ENCODE data around the gene FUT4.
"Not testable (repeated sequence)": the region's sequence is repeated elsewhere in the genome, so short reads cannot be mapped to it uniquely, and the experiment has no call there.

The FUT4 gene

DNA sequence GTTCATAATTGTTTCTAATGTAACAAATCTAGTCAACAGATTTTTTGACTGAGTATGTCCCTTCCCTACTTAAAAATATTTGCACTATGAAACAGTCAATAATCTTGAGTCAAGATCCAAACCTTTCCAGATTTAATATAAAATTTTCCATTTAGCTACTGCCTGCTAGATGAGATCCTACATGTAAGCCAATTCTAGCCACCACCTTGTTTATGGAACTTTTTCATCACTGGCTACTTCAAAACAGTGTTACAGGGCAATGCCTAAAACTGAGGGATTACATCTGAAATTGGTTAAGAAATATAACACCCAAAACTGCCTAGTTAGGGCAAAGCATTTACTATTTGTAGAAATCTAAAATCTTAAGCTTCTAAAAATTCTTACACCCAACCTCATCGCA lies 10.5 kb upstream of the FUT4 start:
- DNase-seq (ENCODE audit: low spot score) = no peak

GRCh38 chr11:94533696-94534630 lies 9.8 kb upstream of the FUT4 start:
- no peak for DNase-seq (ENCODE audit: low spot score)

GRCh38 chr11:94536386-94536785 lies 7.3 kb upstream of the FUT4 start:
- DNase-seq (ENCODE audit: low spot score) = no peak

GRCh38 chr11:94537031-94537600 lies 6.6 kb upstream of the FUT4 start:
- peak; percentile 51 for DNase-seq (ENCODE audit: low spot score)

- DNase-seq (ENCODE audit: low spot score) = no peak
These were observed 4.3 kb upstream of the FUT4 start for GRCh38 chr11:94539420-94539819.

DNA sequence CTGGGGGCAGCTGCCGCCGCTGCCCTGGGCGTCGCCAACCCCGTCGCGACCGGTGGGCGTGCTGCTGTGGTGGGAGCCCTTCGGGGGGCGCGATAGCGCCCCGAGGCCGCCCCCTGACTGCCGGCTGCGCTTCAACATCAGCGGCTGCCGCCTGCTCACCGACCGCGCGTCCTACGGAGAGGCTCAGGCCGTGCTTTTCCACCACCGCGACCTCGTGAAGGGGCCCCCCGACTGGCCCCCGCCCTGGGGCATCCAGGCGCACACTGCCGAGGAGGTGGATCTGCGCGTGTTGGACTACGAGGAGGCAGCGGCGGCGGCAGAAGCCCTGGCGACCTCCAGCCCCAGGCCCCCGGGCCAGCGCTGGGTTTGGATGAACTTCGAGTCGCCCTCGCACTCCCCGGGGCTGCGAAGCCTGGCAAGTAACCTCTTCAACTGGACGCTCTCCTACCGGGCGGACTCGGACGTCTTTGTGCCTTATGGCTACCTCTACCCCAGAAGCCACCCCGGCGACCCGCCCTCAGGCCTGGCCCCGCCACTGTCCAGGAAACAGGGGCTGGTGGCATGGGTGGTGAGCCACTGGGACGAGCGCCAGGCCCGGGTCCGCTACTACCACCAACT lies 1.0 kb downstream of the FUT4 start:
- DNase-seq (ENCODE audit: low spot score) = peak; percentile 30

DNA sequence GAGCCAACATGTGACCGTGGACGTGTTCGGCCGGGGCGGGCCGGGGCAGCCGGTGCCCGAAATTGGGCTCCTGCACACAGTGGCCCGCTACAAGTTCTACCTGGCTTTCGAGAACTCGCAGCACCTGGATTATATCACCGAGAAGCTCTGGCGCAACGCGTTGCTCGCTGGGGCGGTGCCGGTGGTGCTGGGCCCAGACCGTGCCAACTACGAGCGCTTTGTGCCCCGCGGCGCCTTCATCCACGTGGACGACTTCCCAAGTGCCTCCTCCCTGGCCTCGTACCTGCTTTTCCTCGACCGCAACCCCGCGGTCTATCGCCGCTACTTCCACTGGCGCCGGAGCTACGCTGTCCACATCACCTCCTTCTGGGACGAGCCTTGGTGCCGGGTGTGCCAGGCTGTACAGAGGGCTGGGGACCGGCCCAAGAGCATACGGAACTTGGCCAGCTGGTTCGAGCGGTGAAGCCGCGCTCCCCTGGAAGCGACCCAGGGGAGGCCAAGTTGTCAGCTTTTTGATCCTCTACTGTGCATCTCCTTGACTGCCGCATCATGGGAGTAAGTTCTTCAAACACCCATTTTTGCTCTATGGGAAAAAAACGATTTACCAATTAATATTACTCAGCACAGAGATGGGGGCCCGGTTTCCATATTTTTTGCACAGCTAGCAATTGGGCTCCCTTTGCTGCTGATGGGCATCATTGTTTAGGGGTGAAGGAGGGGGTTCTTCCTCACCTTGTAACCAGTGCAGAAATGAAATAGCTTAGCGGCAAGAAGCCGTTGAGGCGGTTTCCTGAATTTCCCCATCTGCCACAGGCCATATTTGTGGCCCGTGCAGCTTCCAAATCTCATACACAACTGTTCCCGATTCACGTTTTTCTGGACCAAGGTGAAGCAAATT lies 1.8 kb downstream of the FUT4 start:
- peak; percentile 43 for DNase-seq (ENCODE audit: low spot score)

DNA sequence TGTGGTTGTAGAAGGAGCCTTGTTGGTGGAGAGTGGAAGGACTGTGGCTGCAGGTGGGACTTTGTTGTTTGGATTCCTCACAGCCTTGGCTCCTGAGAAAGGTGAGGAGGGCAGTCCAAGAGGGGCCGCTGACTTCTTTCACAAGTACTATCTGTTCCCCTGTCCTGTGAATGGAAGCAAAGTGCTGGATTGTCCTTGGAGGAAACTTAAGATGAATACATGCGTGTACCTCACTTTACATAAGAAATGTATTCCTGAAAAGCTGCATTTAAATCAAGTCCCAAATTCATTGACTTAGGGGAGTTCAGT lies 2.4 kb downstream of the FUT4 start:
- no peak for DNase-seq (ENCODE audit: low spot score)

GRCh38 chr11:94546886-94547285 lies 3.2 kb downstream of the FUT4 start:
- no peak for DNase-seq (ENCODE audit: low spot score)

GRCh38 chr11:94549146-94549545 lies 5.4 kb downstream of the FUT4 start:
- DNase-seq (ENCODE audit: low spot score) = no peak

- DNase-seq (ENCODE audit: low spot score) = no peak
These were observed 6.8 kb downstream of the FUT4 start for GRCh38 chr11:94550513-94550912.

DNA sequence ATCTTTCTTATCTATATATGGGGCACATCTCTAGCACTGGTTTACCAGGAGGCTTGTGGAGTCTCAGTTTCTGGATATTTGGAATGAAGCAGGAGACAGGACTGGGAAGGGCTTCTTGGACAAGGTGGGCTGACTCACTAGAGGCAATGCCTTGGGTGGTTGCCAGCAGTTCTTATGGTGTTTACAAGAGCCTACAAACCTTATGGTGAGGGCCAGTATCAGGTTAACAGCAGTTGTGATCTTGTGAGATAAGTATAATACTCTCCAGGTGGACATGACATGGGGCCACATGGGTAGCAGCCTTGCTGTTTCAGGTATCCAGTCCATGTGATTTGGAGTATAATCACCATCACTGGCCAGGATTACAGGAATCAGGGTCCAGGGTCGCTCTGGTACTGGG lies 10.2 kb downstream of the FUT4 start:
- DNase-seq (ENCODE audit: low spot score) = no peak

- DNase-seq (ENCODE audit: low spot score) = not testable (repeated sequence)
These were observed 12.1 kb downstream of the FUT4 start for GRCh38 chr11:94555752-94556329.

DNA sequence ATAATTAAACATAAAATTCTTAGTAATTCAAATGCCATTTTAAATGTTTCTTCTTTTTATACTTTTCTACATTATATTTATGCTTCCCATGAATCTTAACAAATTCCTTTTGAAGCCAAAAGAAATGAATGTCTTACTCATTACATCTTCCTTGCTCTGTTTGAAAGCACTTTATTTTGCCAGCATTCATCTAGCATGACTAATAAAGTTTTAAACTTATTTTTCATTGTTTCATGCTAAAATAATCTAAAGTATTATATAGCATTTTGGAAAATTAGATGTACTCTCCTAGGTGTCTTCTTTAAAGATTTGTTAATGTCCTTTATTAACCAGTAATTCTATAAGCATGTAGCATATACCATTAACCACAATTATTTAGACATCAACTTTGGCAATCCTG lies 13.7 kb downstream of the FUT4 start:
- DNase-seq (ENCODE audit: low spot score) = peak; percentile 27

GRCh38 chr11:94557992-94558391 lies 14.3 kb downstream of the FUT4 start:
- peak; percentile 21 for DNase-seq (ENCODE audit: low spot score)

GRCh38 chr11:94558468-94558867 lies 14.7 kb downstream of the FUT4 start:
- no peak for DNase-seq (ENCODE audit: low spot score)

GRCh38 chr11:94558932-94559331 lies 15.2 kb downstream of the FUT4 start:
- no peak for DNase-seq (ENCODE audit: low spot score)

DNA sequence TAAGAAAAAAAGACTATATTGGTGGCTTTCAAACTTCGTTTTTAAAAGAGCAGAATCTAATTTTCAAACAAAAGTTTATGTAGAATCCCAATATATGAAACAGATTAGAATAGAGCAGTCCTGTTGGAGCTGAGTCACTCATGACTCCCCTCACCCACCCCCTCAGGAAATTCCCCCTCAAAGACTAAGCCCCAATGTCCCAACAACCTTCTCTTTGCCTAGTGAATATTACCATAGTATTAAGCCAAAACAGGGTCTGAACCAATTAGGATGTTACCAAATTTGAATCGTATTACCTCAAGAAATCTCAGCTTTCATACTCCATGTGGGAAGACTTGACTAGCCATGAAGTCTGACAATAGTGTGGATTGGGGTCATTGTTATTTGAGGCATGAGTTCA lies 15.6 kb downstream of the FUT4 start:
- no peak for DNase-seq (ENCODE audit: low spot score)

DNA sequence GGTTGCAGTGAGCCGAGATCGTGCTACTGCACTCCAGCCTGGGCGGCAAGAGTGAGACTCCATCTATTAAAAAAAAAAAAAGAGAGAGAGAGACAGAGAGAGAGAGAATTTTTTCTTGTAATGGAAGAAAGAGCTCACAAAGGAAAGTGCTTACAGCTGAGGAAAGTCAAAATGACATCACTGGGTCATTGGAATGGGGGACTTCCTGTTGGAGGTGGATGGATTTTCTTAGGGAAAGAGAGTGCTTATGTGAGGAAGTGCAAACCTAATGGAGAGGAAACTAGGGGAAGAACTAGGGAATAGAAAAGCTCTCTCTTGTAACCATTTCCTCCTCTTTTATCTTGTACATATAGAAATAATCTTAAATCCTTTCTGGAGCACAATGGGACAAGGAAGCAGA lies 17.1 kb downstream of the FUT4 start:
- DNase-seq (ENCODE audit: low spot score) = no peak

DNA sequence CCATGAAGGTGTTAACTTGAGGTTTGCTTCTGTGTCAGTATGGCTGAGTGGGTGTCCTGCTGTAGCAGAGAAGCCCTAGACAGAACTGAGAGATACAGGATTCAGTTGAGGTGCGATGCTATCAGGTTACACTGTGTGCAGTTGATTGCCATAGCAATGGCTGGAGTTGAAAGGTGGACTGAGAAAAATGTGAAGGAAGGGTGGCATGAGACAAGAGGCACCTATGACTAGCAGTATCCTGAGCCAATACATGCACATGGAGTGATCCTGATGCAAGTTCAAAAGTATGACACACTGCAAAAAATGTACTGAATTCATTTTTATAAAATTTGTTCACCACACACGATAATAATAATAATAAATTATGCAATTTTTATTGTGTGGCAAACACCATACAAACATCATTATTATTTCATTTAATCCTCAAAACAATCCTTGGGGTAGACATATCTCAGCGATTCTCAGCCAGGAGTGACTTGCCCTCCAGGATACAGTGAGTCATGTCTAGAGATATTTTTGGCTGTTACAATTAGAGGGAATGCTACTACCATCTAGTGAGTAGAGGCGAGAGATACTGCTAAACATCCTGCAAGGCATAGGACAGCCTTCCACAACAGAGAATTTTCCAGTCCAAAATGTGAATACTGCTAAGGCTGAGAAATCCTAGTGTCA lies 19.6 kb downstream of the FUT4 start:
- peak; percentile 86 for DNase-seq (ENCODE audit: low spot score)

DNA sequence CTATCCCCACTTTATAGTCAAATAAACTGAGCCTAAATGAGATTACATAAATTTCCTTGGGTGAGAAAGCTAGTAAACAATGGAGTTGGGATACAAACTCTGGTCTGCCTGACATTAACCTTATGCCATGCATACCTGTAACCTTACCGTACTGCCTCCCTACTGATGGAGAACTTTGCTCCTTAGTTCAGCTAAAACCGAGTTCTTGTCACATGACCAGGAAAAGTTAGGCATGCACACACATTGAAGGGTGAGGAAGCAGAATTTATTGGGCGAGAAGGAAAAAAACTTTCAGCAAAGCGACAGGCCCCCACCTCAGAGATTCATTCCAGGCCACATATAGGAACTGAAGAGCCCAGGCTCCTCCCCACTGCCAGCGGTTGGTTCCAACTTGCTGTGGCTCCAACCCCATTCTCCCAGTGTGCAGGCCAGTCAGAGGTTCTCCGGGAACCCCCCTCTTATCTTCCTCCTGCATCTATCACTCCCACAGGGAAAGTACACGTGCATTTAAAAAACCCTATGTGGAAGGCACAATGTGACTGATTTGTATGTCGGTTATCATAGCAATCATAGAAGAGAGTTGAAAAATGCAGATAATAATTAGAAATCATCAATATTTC lies 20.2 kb downstream of the FUT4 start:
- no peak for DNase-seq (ENCODE audit: low spot score)

Measured in AG20443 (cell line).